Thyroid gland (tissue), 4 donors: ENCODE results near the gene COPS2. TPM values are rescaled to one million over a fixed set of nuclear protein-coding genes. Genes with fewer than 3 reads are reported as not detected.
"Not testable (repeated sequence)": the region's sequence is repeated elsewhere in the genome, so short reads cannot be mapped to it uniquely, and the experiment has no call there.

ENCODE experiments used
- DNase-seq, 2 donors: peaks; one replicate each; pipeline ENCODE4 v3.0.0-alpha.2; 2019
- H3K27ac ChIP-seq, 3 donors: fragments of 200-600 bp; sonication (generic); 1 replicate in 2 of 3; 2 replicates in 1 of 3; pipeline ENCODE4 v1.5.1; 2016 to 2019; ENCODE audit warnings: mild to moderate bottlenecking in 1 of 3, moderate library complexity in 1 of 3
- H3K27me3 ChIP-seq: fragments of 200-600 bp; sonication (generic); one replicate; pipeline ENCODE4 v1.5.1; 2019
- H3K36me3 ChIP-seq, 2 donors: fragments of 200-600 bp; sonication (generic); one replicate each; pipeline ENCODE4 v1.5.1; 2016 to 2019
- H3K4me1 ChIP-seq, 2 donors: fragments of 200-600 bp; sonication (generic); one replicate each; pipeline ENCODE4 v1.5.1; 2017 to 2019
- H3K4me3 ChIP-seq, 3 donors: fragments of 200-600 bp; sonication (generic); replicated peaks in 1 of 3; 1 replicate in 2 of 3; 2 replicates in 1 of 3; pipeline ENCODE4 v1.5.1; 2016; ENCODE audit warnings: mild to moderate bottlenecking in 1 of 3
- H3K9me3 ChIP-seq: fragments of 200-600 bp; sonication (generic); one replicate; pipeline ENCODE4 v1.5.1; 2017
- CTCF ChIP-seq, 6 experiments: fragments of 200-600 bp in 3 of 6; fragments of 450-650 bp in 3 of 6; sonication (generic) in 3 of 6; IDR thresholded peaks; one replicate each; pipeline ENCODE4 v1.5.1; 2016 to 2019; ENCODE audit warnings: antibody characterized with exemption in 6 of 6, mild to moderate bottlenecking in 2 of 6, inconsistent platforms in 1 of 6, moderate library complexity in 1 of 6
- POLR2A ChIP-seq, 2 donors: fragments of 450-650 bp; IDR thresholded peaks; one replicate each; pipeline ENCODE4 v1.6.1; 2017; ENCODE audit warnings: antibody characterized with exemption in 2 of 2, mild to moderate bottlenecking in 2 of 2, moderate library complexity in 1 of 2
- WGBS, 2 donors: methylation state at CpG; one replicate each; pipeline ENCODE4 v1.1.5; 2017; 5-methylcytosine and 5-hydroxymethylcytosine counted together
- intact Hi-C: fragments of 100-400 bp; cut with DNase I; formaldehyde crosslinking; loops from one replicate; pipeline ENCODE4 v1.15.1; 2023
- total RNA-seq, 4 donors: library from RNA; depleted of rRNA; stranded (reverse); fragments of >200 nt; gene quantifications; one replicate each; pipeline ENCODE4 v1.2.3, GENCODE V29; 2016

The COPS2 gene
- total RNA-seq, 4 donors from 2014 or later, result 52.4 to 80.0 (median 61.3) TPM

- Histone ChIP-seq H3K4me3 (no peak overlapping the region), H3K27me3 (no peaks in the 10 kb centered on the region), H3K9me3 (no peaks in the 10 kb centered on the region), H3K36me3 (no peaks in the 10 kb centered on the region), H3K27ac (no peak overlapping the region), H3K4me1 (no peaks in the 10 kb centered on the region)
- DNase-seq, result no peak
- TF ChIP-seq POLR2A (IDR thresholded peaks at IDR 0.05), result no peak
- no peak for TF ChIP-seq CTCF (IDR thresholded peaks at IDR 0.05)
- intact Hi-C loops, result no loop called here
- WGBS, 2 donors, result 75 to 79% methylated on average over 2 of the region's 2 CpGs
Measured at GRCh38 chr15:49190586-49190985, 35.2 kb upstream of the COPS2 start.

DNA sequence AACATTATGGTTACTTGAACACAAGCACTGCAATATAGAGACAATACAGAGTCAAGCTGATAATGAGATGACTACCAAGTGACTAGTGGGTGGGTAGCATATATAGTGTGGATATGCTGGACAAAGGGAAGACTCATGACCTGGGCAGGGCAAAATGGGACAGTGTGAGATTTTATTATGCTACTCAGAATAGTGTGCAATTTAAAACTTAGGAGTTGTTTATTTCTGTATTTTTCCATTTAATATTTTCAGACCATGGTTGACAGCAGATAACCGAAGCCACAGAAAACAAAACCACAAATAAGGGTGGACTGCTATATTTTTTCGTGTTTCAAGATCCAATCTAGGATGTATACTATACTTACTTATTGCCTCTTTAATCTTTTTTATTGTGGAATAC is 34.2 kb upstream of the COPS2 start:
- no peak overlapping the region for H3K27ac ChIP-seq
- H3K36me3 ChIP-seq, result no peaks in the 10 kb centered on the region
- TF ChIP-seq CTCF (IDR thresholded peaks at IDR 0.05) (no peak), POLR2A (IDR thresholded peaks at IDR 0.05) (no peak)
- no peaks in the 10 kb centered on the region for H3K4me1 ChIP-seq
- no peaks in the 10 kb centered on the region for H3K27me3 ChIP-seq
- no peaks in the 10 kb centered on the region for H3K9me3 ChIP-seq
- 90 to 95% methylated on average over 2 of the region's 2 CpGs for WGBS, 2 donors
- no peak for DNase-seq
- intact Hi-C loops, result no loop called here
- no peak overlapping the region for H3K4me3 ChIP-seq

- H3K27me3 ChIP-seq, result no peaks in the 10 kb centered on the region
- no peaks in the 10 kb centered on the region for H3K9me3 ChIP-seq
- no peak for DNase-seq
- H3K36me3 ChIP-seq, result no peaks in the 10 kb centered on the region
- no peaks in the 10 kb centered on the region for H3K4me1 ChIP-seq
- no peak for TF ChIP-seq POLR2A (IDR thresholded peaks at IDR 0.05)
- TF ChIP-seq CTCF (IDR thresholded peaks at IDR 0.05), result no peak
- intact Hi-C loops, result no loop called here
- no peak overlapping the region for H3K4me3 ChIP-seq
- no peak overlapping the region for H3K27ac ChIP-seq
- 98 to 99% methylated on average over 2 of the region's 2 CpGs for WGBS, 2 donors
Measured at GRCh38 chr15:49188933-49189332, 33.5 kb upstream of the COPS2 start.

- Histone ChIP-seq H3K4me3 (no peak overlapping the region), H3K27ac (no peak overlapping the region), H3K4me1 (no peaks in the 10 kb centered on the region), H3K36me3 (no peaks in the 10 kb centered on the region), H3K27me3 (no peaks in the 10 kb centered on the region), H3K9me3 (no peaks in the 10 kb centered on the region)
- intact Hi-C loops, result no loop called here
- no peak for DNase-seq
- WGBS, 2 donors, result 83 to 95% methylated on average over 2 of the region's 2 CpGs
- no peak for TF ChIP-seq CTCF (IDR thresholded peaks at IDR 0.05)
- TF ChIP-seq POLR2A (IDR thresholded peaks at IDR 0.05), result no peak
Measured at GRCh38 chr15:49187549-49188245, 32.3 kb upstream of the COPS2 start.

DNA sequence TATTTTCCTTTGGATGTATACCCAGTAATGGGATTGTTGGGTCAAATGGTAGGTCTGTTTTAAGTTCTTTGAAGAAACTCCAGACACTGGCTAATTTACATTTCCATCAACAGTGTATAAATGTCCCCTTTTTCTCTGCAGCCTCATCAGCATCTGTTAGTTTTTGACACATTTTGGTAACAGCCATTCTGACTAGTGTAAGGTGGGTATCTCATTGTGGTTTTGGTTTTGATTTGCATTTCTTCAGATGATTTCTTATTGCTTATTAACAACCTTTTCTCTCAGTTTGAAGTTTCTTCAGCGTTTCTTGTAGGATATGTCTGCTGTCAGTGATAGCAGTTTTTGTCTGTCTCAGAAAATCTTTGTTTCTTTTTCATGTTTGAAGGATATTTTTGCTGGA is 30.1 kb upstream of the COPS2 start:
- no peak for TF ChIP-seq POLR2A (IDR thresholded peaks at IDR 0.05)
- TF ChIP-seq CTCF (IDR thresholded peaks at IDR 0.05), result no peak

GRCh38 chr15:49183741-49184140 is 28.3 kb upstream of the COPS2 start:
- H3K36me3 ChIP-seq, H3K27me3 ChIP-seq, H3K4me3 ChIP-seq, H3K9me3 ChIP-seq, DNase-seq, H3K4me1 ChIP-seq, intact Hi-C loops, H3K27ac ChIP-seq: not testable (repeated sequence)
- 93 to 94% methylated on average over 3 of the region's 3 CpGs for WGBS, 2 donors

More for the DNA sequence above, 30.1 kb upstream of the COPS2 start:
- no peak for DNase-seq
- 88% methylated on average over 1 of the region's 1 CpG for WGBS, 2 donors
- intact Hi-C loops, result no loop called here
- Histone ChIP-seq H3K27ac (no peak overlapping the region), H3K4me3 (no peak overlapping the region), H3K36me3 (no peaks in the 10 kb centered on the region), H3K9me3 (no peaks in the 10 kb centered on the region), H3K27me3 (no peaks in the 10 kb centered on the region), H3K4me1 (no peaks in the 10 kb centered on the region)
